GM19438 (cell line): ENCODE measurements around the gene AUH.

Experiments
- ATAC-seq: cut with Tn5 transposase; IDR thresholded peaks from one replicate; pipeline ENCODE4 v1.9.1; 2021; ENCODE audit warnings: low read depth; ENCODE audit not compliant: unreplicated experiment

Gene AUH

DNA sequence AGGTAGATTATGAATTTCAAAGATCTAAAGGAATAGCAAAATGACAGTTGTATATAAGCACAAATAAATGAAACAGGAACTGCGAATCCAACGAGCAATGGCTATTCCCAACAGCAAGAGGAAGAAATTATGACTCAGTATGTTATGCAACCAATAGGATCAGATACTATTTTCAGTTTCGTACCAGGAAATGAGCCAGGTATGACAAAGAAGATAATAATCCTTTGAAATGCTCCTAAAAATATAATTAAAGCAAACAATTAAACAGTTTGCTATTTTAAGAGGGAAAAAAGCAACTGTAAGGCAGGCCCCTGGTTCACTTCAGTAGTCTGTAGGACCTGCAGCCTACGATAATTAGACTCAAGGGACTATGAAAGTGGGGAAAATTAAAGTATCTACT lies 58.9 kb downstream of the AUH start:
- ATAC-seq, result no peak

DNA sequence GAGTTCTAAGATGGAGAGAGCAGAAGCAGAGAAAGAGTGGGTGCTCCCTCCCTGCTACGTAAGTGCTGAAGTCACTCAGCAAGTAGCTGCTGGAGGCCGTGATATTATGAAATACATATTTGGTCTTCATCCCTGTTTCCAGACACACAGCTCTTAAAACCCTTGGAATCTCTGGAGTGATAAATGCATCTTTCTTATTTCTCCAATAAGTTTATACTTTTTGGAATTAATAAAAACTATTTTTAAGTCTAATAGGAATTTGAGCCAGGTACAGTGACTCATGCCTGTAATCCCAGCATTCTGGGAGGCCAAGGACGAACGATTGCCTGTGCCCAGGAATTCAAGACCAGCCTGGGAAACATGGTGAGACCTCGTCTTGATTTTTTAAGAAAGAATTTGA lies 60.6 kb downstream of the AUH start:
- no peak for ATAC-seq

DNA sequence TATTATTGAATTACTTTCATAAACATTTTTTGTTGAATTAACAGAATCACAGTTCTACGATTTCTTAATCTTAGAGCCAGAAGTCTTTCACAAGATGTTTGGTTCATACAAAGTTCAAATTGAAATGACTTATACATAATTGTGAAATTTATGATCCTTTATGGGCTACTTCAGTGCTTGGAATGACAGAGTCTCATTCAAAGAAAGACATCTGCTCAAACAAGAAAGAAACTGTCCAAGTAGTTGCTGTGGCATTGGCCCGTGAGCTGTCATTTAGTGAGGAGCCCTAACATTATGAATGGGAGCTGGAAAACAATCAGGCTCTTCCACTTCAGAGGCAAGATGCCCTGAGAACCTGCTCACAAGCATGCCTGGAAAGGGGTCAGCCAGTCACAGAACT lies 63.4 kb downstream of the AUH start:
- no peak for ATAC-seq

DNA sequence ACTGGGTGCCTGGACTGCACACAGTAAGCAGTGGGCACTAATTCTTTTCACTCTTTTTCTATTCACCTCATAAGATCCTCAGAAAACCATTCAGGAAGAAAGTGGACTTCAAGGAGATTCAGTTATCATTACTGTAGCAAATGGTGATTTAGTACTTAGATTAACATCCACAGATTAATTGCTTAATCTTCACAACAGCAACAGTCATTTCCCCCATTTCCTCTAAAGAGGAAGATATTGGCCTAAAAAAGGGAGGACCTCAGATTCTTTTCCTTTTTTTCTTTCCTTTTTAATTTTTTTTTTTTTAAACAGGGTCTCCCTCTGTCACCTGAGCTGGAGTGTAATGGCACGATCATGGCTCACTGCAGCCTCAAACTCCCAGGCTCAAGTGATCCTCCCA lies 64.4 kb downstream of the AUH start:
- ATAC-seq, result no peak

DNA sequence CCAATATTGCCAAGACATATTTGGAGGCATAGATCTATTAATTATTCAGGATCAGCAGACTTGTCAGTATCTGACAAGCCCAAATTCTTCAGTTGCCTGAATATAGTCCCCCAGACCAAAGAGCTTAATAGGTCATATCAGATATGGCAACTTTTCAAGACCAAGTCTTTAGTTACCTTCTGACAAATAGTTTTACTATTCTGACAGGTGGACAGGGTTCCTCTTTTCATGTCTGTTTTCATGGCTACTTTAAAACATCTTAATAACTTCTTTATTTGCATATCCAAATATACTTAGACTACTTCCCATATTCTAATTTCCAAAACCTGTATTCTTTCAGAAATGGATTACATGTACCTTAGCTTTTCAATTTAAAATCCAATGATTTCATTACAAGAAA lies 65.4 kb downstream of the AUH start:
- ATAC-seq, result no peak

DNA sequence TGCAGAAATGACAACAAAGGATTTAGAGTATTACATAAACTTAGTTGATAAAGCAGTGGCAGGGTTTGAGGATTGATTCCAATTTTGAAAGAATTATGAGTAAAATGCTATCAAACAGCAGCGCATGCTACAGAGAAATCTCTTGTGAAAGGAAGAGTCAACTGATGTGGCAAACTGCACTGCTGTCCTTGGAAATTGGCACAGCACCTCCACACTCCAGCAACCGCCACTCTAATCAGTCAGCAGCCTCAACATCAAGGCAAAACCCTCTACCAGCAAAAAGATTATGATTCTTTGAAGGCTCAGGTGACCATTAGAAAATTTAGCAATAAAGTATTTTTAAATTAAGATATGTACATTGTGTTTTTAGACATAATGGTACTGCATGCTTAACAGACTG lies 66.4 kb downstream of the AUH start:
- ATAC-seq, result no peak

DNA sequence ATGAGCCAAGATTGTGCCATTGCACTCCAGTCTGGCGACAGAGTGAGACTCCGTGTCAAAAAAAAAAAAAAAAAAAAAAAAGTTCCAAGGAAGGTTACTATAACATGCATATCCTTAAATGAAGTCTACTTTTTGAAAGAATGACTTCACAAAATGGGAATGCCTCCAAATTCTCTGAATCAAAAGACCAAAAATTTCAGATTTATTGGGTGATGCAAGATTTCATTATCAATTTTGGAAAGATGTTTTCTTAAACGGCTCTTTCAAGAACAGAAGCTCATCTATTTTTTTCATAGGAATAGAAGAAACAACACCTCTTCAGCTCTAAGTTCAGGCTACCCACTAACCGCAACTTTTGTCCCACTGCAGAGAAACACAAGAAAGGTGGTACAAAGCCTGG lies 69.9 kb downstream of the AUH start:
- ATAC-seq, result no peak

DNA sequence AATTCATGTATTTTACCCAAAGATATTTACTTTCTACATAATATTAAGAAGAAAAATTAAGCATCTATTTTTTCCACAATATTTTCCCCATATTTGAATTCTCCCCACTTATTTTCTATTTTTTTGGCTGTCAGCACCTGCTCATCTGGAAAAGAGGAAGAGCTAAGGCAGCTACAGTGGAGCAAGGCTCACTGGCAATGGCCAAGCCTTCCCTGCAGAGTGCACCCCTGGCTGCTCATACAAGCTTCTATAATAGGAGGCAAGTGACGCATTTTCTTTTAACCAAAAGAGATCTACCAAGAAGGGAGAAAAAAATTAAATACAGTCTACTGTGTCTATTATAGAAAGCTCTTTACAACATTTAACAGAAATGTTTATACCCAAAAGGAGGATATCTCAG lies 72.5 kb downstream of the AUH start:
- no peak for ATAC-seq

DNA sequence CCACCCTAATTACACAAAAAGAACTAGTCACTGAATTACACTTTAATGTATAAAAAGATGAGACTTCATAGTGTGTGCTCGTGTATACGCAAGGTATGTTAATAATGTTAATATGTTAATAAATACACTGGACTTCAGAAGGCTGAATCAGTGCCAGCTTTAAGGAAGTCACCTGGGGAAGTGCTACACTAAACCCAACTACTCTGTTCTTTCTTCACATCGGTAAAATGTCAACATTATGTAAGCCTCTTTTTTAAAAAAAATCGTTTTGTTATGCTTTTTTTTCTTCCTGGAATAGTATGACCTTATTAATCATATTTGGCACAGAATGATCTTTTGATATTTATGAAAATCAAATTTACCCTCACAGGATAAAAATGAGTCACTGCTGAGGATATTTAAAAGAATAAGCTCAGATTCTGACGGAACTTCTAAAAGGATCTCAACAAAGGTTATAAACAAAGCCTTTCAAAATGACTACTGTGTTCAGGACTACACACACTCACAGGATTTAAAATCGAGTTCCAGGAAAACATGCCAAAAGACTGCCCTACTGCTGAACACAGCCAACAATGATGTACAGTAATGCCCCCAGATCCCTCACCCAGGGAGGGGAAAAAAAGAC lies 75.9 kb downstream of the AUH start:
- ATAC-seq, result no peak

DNA sequence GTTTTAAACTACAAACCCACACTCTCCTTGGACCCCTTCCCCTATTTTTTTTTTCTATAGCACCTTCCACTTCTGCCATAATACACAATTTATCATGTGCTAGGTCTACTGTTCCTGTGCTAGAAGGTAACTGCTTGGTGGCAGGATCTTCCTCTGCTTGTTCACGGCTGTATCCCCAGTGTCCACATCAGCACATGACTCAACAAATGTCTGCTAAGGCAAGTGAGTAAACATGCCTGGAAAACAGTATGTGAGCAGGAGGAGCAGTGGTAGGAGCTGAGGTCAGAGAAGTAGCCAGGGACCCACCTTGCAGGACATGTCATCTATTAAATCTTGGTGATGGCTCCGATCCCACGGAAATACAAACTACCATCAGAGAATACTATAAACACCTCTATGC lies 79.4 kb downstream of the AUH start:
- no peak for ATAC-seq

DNA sequence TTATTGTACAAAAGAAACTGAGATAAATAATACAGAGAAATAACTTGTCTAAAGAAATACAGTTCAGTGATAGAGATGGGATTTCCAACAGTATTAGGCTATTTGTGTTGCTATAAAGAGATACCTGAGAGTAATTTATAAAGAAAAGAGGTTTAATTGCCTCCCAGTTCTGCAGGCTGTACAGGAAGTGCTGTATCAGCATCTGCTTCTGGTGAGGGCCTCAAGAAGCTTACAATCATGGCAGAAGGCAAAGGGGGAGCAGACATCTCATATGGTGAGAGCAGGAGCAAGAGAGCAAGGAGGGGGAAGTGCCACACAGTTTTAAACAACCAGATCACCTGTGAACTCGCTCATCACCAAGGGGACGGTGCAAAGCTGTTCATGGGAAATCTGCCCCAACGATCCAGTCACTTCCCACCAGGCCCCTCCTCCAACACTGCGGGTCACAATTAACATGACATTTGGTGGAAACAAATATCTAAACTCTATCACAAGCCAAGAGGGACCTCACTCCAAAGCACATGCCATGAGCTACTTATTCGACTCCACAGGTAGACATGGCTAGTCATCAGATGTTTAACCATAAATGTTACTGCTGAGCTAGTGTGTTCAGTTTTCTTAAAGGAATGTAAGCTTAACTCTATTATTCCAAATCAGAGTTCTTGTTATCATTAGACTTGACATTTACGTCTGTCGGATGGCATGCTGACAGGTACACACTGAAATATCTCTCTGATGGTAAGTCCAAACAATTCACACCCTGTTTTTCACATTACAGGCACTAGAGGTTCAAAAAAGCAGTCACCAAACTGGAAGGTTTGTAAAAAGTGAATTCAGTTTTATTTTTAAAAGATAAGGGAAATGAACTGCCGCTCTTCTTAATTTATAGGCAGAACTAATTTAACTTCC lies 82.2 kb downstream of the AUH start:
- ATAC-seq, result no peak

DNA sequence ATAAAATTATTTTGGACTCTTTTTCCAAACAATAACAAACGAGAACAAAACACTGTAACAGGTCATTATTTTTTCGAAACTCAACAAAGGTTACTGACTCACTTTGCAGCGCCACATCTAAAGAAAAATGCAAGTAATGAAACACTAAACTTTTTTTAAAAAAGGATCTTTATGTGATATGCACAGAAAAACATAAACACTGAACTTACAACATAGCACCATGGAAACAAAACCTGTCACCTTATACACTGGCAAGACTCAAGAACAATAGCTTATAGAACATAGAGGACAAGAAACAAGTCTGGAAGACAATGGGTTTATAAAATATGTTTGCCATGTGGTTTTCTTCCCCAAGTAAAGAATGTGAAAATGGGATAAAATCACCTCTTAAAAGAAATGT lies 85.2 kb downstream of the AUH start:
- ATAC-seq, result no peak

DNA sequence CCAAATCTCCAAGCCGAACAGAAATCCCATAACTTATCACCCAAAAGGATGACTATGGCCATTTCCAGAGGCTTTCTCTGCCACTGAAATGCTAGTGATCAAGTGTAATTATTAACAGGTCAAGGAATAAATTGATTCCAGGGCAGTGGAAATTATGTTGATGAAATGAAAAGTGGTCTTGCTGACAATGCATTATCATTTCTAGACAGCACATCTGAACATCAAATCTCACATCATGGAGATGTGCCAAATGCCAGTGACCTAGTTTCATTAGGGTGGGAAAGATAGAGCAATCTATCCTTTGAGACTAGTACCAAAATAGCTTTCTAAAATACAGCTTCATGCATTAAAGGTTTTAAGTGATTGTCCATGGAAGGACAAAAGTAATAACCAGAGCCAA lies 86.1 kb downstream of the AUH start:
- no peak for ATAC-seq

DNA sequence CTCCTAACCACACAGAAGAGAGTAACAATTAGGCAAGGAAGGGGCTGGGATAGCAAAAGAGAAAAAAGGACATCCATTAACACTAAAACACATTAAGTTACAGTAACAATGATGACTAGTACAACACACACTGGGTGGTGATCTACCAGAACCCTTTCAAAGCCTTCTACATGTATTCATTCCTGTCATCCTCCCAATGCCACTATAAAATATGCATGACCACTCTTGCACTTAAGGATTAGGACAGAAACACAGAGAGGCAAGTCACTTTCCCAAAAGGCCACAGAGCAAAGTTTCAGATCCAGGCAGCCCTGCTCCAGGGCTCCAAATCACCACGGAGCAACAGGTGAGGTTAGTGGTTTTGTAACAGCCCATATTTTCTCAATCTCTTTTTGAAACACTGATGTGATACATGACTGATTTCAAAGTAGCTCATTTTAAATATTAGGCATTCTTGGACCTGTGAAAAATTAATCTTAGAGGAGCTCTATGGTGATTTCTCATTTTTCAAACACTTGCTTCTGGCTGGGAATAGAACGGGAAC lies 86.7 kb downstream of the AUH start:
- no peak for ATAC-seq

DNA sequence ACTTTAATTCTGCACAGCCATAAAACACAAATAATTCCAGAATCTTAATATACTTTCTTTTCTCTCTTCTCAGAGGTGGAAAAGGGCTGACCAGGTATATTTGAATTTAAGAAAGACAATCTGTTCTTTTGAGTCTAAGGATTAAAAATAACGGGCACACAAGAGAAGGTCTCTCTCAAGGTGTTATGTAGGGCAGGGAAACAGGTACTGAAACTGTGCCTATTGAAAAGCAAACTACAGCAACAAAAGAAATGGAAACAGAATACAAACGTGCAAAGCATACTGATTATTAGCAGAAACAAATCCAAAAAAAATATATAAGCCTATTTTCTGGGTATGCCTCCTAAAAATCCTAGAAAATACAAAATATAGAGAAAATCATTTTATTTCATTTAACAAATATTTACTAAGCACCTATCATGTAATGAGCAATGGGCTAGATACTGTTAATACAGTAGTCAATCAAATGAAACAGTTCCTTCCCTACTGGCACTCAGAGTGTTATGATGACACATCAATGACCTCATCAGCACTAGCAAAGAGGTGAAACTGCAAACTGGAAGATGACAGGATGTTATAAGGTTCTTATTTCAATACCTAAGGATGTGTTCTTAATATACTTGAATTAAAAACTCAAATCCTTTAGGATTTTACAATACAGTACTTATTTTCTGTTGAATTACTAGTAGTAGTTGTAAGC lies 87.7 kb downstream of the AUH start:
- ATAC-seq, result no peak

DNA sequence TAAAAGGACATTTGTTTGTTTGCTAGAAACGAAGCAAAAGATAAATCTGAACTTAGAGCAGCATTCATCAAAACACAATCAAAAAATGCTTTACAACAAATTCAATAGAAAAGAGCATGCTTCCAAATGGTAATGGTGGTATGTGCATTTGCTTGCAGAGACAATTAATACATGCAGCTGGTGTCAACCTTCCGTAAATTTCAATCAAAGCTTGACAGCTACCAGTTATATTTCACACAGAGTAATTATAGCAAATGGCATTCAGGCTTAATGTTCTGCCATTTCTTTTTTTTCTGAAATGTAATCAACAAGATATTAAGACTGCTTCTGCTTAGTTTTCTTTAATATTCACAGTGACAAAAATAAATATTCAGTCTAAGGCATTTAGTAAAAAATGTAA lies 90.6 kb downstream of the AUH start:
- no peak for ATAC-seq

DNA sequence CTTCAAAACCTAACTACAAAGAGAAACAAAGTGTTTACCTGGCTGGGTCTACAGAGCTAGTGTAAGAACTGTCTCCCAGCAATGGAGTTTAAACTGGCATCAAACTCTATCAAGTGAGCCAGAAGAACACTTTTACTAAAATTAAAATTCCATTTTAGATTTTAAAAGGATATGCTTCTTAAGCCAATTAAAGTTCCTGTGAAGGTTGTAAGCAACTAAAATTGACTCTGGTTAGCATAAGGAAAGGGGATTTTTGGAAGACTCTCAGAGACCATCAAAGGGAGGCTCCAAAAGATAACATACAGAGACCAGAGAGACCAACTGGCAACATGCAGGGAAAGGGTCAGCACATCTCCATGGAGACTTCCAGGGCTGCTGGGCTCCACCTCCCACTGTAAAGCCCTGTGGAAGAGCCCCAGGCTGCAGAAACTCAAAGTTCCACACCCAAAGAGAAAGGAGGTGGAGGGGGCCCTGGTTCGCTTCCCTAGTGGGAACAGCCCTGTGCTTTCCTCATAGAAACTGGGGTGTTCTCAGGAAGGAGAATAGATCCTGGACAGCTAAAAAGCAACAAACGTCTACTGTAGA lies 91.7 kb downstream of the AUH start:
- no peak for ATAC-seq

DNA sequence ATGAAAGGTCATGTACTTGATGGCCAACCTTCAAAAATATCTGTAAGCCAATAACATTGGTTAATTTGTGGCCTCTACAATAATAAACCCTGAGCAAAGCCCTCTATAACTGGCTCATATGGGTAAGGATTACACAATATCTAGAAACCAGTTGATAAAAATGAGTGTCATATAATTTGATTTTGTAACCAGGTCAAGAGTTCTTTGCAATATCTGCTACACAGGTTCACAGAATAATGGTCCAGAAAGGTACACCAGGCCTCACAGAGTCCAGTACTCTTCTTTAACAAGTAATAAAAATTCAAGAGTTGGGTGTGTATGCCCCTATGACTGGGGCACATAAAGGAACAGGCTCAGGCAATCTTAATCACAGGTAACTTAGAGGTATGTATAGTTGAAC lies 95.3 kb downstream of the AUH start:
- no peak for ATAC-seq

DNA sequence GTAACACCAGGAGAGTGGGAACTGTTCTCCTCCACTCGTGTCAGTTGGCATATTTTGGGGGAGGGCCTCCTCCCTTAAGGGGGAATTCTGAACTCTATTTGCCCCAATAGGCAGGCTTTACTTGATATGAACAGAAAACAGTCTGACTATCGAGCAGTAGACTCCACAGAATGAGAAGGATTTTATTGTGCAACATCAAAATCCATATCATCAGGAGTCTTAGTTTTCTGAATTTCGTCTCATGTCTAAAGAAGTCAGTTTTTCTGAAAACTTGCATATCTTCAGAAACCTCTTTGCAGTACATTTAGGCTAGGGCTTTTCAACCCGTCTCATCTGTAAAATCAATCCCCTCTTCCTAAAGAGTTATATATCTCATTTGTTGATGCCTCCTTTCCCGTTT lies 96.2 kb downstream of the AUH start:
- ATAC-seq, result no peak

DNA sequence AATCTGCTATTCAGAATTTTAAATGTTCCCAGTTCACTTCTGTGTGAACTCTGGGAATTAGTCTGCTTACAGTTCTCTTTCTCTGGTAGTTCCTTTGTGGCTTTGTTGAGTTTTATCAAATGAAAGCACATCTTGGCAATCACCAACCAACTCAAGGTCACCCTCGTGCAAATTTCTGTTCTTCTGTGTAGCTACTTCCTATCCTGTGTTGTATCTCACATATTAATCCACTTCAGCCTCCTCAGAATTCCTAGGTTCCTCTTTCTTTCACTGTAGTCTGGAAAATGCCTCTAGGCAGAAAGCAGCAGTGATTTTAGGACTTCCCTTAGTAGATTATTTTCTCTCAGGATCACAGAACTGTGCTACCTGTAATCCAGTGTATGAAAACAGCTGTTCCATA lies 100.3 kb downstream of the AUH start:
- no peak for ATAC-seq

DNA sequence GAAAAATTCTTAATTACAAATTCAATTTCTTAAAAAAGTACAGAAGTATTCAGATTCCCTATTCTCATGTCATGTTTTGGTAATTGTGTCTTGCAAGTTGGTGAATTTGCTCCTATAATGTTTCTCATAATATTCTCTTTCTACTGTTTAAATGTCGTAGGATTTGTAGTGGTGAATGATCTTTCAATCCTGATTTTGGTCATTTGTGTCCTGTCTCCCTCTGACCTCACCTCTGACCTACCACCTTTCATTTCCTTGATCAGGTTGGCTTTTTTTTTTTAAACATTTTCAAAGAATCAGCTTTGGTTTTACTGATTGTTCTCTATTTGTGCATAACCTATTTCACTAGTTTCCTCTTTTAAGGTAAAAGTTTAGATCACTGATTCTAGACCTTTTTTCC lies 102.6 kb downstream of the AUH start:
- ATAC-seq, result no peak
